ENCODE results near the gene TTC14. TPM values are rescaled to one million over a fixed set of nuclear protein-coding genes. Genes with fewer than 3 reads are reported as not detected.

TTC14 gene
- total RNA-seq, 1 donor from 2014 or later, result 55.6 TPM

GRCh38 chr3:180630371-180630770 is 28.4 kb downstream of the TTC14 start:
- Mint-ChIP-seq H3K4me3 (ENCODE audit: unreplicated experiment) (no peak overlapping the region), H3K36me3 (ENCODE audit: unreplicated experiment) (no peaks in the 10 kb centered on the region), H3K27me3 (ENCODE audit: unreplicated experiment) (peaks cover 6% of the 10 kb centered on the region), H3K27ac (ENCODE audit: unreplicated experiment) (no peak overlapping the region), H3K9me3 (ENCODE audit: unreplicated experiment) (no peaks in the 10 kb centered on the region), H3K4me1 (ENCODE audit: unreplicated experiment) (no peaks in the 10 kb centered on the region)
- no peak for DNase-seq (ENCODE audit: extremely low spot score, unreplicated experiment)
- no peak for TF ChIP-seq CTCF (IDR thresholded peaks at IDR 0.05)

- H3K4me1 Mint-ChIP-seq (ENCODE audit: unreplicated experiment), result no peaks in the 10 kb centered on the region
- no peak overlapping the region for H3K4me3 Mint-ChIP-seq (ENCODE audit: unreplicated experiment)
- H3K27me3 Mint-ChIP-seq (ENCODE audit: unreplicated experiment), result peaks cover 6% of the 10 kb centered on the region
- no peak overlapping the region for H3K27ac Mint-ChIP-seq (ENCODE audit: unreplicated experiment)
- no peaks in the 10 kb centered on the region for H3K36me3 Mint-ChIP-seq (ENCODE audit: unreplicated experiment)
- no peak for TF ChIP-seq CTCF (IDR thresholded peaks at IDR 0.05)
- H3K9me3 Mint-ChIP-seq (ENCODE audit: unreplicated experiment), result no peaks in the 10 kb centered on the region
- DNase-seq (ENCODE audit: extremely low spot score, unreplicated experiment), result no peak
These were observed 29.4 kb downstream of the TTC14 start for GRCh38 chr3:180631317-180631716.

- Mint-ChIP-seq H3K27me3 (ENCODE audit: unreplicated experiment) (peaks cover 15% of the 10 kb centered on the region), H3K4me1 (ENCODE audit: unreplicated experiment) (no peaks in the 10 kb centered on the region), H3K9me3 (ENCODE audit: unreplicated experiment) (no peaks in the 10 kb centered on the region), H3K36me3 (ENCODE audit: unreplicated experiment) (no peaks in the 10 kb centered on the region), H3K27ac (ENCODE audit: unreplicated experiment) (no peak overlapping the region), H3K4me3 (ENCODE audit: unreplicated experiment) (no peak overlapping the region)
- no peak for TF ChIP-seq CTCF (IDR thresholded peaks at IDR 0.05)
- DNase-seq (ENCODE audit: extremely low spot score, unreplicated experiment), result no peak
These were observed 31.8 kb downstream of the TTC14 start for GRCh38 chr3:180633722-180634121.

GRCh38 chr3:180640987-180641386 is 39.0 kb downstream of the TTC14 start:
- Mint-ChIP-seq H3K4me3 (ENCODE audit: unreplicated experiment) (no peak overlapping the region), H3K9me3 (ENCODE audit: unreplicated experiment) (no peaks in the 10 kb centered on the region), H3K4me1 (ENCODE audit: unreplicated experiment) (no peaks in the 10 kb centered on the region), H3K36me3 (ENCODE audit: unreplicated experiment) (no peaks in the 10 kb centered on the region), H3K27ac (ENCODE audit: unreplicated experiment) (no peak overlapping the region), H3K27me3 (ENCODE audit: unreplicated experiment) (peaks cover 30% of the 10 kb centered on the region)
- DNase-seq (ENCODE audit: extremely low spot score, unreplicated experiment), result no peak
- TF ChIP-seq CTCF (IDR thresholded peaks at IDR 0.05), result no peak

GRCh38 chr3:180646187-180646790 is 44.3 kb downstream of the TTC14 start:
- no peaks in the 10 kb centered on the region for H3K9me3 Mint-ChIP-seq (ENCODE audit: unreplicated experiment)
- no peaks in the 10 kb centered on the region for H3K4me1 Mint-ChIP-seq (ENCODE audit: unreplicated experiment)
- H3K27me3 Mint-ChIP-seq (ENCODE audit: unreplicated experiment), result peaks cover 28% of the 10 kb centered on the region

More at GRCh38 chr3:180646187-180646790, 44.3 kb downstream of the TTC14 start:
- Mint-ChIP-seq H3K4me3 (ENCODE audit: unreplicated experiment) (no peak overlapping the region), H3K27ac (ENCODE audit: unreplicated experiment) (no peak overlapping the region), H3K36me3 (ENCODE audit: unreplicated experiment) (no peaks in the 10 kb centered on the region)
- DNase-seq (ENCODE audit: extremely low spot score, unreplicated experiment), result no peak
- TF ChIP-seq CTCF (IDR thresholded peaks at IDR 0.05), result no peak
